ENCODE data around the gene PIGT.

Gene PIGT

DNA sequence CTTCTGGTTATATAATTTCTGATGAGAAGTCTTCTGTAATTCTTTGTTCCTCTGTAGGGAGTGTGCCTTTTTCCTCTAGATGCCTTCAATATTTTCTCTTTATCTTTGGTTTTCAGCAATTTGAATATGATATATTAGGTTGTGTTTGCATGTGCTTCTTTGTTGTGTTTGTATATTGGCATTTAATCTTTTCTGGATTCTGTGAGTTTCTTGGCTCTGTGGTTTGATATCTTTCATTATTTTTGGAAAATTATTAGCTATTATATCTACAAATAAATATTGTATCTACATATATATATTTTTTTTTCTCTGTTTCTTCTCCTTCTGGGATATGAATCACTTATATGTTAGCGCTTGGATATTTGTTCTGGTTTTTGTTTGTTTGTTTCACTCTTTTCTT lies 16.9 kb upstream of the PIGT start:
- DNase-seq (ENCODE audit: low read depth, low spot score): no peak
- H3K27ac ChIP-seq: no peak overlapping the region

DNA sequence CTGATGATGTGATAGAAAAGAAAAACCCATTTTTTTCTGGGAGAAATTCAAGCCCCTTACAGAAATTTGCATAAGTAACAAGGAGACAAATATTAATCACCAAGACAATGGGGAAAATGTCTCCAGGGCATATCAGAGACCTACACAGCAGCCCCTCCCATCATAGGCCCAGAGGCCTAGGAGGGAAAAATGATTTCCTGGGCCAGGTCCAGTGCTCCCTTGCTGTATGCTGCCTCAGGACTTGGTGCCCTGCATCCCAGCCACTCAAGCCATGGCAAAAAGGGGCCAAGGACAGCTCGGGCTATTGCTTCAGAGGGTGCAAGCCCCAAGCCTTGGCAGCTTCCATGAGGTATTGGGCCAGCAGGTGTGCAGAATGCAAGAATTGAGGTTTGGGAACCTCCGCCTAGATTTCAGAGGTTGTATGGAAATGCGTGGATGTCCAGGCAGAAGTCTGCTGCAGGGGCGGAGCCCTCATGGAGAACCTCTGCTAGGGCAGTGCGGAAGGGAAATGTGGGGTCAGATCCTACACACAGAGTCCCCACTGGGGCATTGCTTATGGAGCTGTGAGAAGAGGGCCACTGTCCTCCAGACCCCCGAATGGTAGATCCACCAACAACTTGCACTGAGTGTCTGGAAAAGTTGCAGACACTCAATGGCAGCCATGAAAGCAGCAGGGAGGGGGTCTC lies 15.5 kb upstream of the PIGT start:
- DNase-seq (ENCODE audit: low read depth, low spot score): no peak
- no peak overlapping the region for H3K27ac ChIP-seq

DNA sequence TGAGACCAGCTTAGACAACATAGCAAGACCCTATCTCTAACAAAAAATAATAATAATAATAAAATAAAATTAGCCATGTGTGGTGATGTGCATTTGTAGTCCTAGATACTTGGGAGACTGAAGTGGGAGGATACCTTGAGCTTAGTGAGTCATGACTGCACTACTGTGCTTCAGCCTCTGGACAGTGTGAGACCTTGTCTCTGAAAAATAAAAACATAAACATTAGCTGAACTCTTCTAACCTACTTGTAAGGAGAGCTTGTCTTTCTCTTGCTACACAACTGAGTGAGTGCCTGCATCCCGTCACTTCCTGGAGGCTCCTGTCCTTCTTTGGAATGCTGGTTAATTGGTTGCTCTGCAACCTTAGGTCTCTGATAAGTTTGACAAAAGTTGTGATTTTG lies 13.0 kb upstream of the PIGT start:
- DNase-seq (ENCODE audit: low read depth, low spot score): no peak
- H3K27ac ChIP-seq: no peak overlapping the region

DNA sequence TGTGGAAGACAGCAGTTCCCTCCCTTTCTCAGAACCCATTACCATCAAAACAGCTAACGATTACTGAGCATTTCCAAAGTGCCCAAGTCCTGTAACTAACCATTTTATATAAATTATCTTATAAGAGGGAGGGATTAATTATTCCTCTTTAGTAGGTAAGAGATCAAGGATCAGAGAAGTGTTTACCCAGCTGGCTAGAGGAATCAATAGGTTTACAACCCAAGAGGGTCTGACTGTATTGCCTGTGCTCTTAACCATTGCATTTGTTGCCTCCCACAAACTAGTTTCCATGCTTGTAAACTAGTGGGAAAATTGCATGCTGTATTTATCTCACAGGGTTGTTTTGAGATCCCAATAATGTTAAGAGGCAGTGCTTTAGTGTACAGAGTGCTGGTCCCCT lies 11.5 kb upstream of the PIGT start:
- DNase-seq (ENCODE audit: low read depth, low spot score): no peak
- no peak overlapping the region for H3K27ac ChIP-seq

DNA sequence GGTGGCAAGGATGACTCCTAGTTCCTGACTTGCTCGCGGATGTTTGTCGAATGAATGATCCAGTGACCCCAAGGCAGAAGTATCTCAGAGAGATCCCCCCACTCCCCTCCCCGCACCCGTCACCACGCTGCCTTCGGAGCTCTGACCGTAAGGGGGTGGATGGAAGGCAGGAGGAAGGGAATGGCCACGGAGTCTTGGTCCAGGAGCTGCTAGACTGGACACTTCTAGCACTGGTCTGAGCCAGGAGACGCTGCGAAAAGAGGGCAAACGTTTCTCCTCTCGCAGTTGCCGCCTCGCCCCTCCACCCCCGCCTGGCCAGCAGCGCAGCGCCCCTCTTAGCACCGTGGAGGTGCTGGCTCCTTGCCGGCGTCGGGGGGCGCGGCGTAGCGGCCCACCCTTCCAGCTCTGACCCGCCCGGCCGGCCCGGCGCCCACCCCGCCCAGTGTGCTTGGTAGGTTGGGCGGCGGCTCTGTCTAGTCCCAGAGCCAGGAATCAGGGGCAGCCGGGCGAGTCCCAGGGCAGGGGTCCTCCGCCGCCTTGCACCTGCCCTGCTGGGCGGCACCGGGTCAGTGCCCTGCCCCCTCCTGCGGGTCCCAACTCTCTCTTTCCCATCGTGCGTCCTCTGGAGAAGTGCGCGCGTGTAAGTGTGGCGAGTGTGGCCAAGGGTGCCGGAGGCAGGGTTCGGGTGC lies 10.2 kb upstream of the PIGT start:
- no peak for DNase-seq (ENCODE audit: low read depth, low spot score)
- H3K27ac ChIP-seq: peak overlapping the region; percentile 60

DNA sequence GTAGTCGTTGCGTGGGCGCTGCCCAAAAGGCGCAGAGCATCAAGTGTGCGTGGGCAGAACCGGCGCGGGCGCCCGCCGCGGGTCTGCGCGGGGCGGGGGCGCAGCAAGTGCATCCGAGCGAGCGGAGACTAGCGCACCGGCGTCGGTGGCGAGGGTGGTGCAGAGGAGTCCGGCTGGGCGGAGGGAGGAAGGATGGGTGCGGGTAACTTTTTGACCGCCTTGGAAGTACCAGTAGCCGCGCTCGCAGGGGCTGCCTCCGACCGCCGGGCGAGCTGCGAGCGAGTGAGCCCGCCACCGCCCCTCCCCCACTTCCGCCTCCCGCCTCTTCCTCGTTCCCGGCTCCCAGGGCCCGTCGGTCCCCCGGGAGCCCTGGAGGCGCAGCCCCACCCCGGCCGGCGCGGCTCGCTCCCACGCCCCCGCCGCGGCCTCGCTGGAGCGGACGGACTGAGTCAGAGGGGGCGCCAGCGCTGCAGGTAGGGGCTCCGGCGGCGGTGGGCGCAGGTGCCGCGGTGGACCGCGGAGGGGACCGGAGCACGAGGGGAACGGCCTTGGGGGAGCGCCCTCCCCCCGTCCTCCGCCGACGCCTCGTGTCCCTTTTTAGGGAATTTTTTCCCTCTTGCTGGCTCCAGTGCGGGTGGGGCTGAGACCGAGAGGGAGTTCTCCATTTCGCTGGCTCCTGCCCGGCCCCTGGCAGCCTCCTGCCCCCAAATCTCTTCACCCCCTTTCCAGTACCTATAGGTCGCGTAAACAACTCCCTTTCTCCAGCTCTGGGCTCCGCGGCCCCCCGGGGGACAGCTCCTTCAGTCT lies 9.5 kb upstream of the PIGT start:
- peak overlapping the region; percentile 60 for H3K27ac ChIP-seq
- DNase-seq (ENCODE audit: low read depth, low spot score): no peak

DNA sequence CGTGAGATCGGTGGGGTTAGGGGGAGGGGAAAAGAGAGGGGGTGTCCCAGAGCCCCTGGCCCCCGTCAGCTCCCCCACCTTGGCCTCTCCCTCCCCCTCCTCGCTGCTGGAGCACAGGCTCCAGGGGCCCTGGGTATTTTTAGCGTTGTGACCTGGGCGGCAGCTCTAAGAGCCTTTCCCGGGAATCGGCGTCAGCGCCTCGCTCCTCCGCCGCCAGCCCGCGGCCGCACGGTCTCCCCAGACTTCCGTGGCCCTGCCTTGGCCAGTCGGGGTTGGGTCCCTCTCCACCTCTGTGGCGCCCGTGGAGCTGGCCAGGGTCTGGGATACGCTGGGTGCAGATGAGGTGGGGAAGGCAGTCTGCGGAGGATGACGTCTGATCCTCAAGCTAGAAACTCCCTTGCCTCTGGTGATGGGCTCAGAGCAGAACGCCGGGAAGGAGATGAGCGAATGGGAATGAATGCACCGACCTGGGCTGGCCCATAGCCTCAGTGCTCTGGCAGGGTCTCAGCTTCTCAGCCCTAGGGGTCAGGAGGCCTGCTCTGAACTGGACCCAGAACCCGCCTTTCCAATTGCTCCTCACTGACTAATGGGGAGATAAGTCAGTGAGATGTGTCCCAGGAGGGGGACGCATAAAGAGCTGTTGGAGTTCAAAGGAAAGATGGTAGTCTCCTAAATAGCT lies 8.7 kb upstream of the PIGT start:
- DNase-seq (ENCODE audit: low read depth, low spot score): no peak

DNA sequence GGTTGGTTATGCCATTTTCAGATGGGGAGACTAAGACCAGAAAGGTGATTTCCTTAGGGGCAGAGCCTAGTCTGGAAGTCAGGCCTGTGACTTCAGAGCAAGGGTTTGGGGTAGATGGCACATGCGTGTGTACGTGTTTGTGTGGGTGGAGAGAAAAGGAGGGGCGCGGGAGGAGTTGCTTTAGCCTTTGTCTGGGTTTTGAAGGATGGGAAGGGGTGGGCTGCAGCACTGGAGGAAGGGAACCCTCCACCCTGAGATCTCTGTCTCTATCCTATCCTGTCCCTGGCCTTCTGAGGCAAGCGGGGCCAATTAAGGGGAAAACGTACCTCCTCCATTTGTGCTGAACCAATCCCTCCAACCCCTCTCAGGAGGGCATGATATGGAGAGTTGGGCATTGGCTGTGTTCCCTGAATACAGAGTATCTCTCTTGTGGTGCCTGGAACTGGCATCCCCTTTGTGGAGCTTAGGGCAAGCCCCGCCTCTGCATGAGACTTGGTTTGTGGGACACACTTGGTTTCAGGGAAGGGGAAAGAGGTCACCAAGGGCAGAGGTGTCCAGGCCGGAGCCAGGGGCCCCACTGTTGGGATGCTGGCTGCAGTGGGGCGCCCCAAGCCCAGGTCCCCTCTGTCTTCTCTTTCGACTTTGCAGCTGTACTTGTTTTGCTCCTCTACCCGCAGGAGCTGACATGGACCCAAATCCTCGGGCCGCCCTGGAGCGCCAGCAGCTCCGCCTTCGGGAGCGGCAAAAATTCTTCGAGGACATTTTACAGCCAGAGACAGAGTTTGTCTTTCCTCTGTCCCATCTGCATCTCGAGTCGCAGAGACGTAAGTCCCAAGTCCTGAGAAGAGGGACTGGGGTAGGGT lies 7.9 kb upstream of the PIGT start, which contains the start of gene DBNDD2:
DBNDD2 (plus strand) TSS at position 507 of the 863 bp plus-strand sequence; CDS start at position 686, 179 bp downstream.
- peak within 1 kb of the TSS; percentile 60 for H3K27ac ChIP-seq
- no peak for DNase-seq (ENCODE audit: low read depth, low spot score)

More for the DNA sequence above, 8.7 kb upstream of the PIGT start:
- H3K27ac ChIP-seq: peak overlapping the region; percentile 60

DNA sequence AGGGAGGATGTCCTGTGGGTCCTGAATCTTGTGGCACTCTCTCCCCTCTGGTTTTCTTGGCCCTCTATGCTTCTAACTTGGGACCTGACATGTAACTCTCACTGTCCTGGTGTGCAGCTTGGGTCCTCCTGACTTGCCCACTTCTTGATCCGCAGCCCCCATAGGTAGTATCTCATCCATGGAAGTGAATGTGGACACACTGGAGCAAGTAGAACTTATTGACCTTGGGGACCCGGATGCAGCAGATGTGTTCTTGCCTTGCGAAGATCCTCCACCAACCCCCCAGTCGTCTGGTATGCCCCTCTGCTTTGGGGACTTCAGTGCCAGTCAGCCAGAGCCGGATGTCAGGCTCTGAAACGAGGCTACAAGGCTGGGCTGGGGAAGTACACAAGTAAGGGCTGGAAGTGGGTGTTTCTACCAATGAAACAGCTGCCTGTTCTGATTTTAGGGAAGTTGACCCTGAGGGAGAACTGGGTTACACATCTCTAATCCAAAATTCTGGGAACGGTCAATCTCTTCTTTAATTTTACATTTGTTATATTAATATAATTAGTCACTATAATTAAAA lies 7.2 kb upstream of the PIGT start:
- no peak for DNase-seq (ENCODE audit: low read depth, low spot score)
- no peak overlapping the region for H3K27ac ChIP-seq

DNA sequence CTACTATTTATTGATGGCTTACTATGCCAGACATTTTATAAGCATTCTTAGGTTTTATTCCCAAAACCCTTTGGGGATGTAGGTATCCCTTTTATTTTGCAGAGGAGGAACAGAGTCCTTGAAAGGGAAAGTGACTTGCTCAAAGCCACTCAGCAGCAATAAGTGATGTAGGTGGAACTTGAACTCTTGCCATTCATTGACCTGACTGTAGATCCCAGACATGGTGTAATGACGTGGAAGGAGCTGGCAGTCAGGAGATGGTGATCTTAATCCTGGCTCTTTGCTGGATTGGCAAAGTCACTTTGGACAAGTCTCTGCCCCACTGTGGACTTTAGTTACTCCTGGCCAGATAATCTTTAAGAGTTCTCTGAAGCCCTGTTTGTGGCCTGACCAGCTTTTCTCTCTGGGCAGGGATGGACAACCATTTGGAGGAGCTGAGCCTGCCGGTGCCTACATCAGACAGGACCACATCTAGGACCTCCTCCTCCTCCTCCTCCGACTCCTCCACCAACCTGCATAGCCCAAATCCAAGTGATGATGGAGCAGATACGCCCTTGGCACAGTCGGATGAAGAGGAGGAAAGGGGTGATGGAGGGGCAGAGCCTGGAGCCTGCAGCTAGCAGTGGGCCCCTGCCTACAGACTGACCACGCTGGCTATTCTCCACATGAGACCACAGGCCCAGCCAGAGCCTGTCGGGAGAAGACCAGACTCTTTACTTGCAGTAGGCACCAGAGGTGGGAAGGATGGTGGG lies 6.2 kb upstream of the PIGT start:
- no peak overlapping the region for H3K27ac ChIP-seq
- DNase-seq (ENCODE audit: low read depth, low spot score): no peak

DNA sequence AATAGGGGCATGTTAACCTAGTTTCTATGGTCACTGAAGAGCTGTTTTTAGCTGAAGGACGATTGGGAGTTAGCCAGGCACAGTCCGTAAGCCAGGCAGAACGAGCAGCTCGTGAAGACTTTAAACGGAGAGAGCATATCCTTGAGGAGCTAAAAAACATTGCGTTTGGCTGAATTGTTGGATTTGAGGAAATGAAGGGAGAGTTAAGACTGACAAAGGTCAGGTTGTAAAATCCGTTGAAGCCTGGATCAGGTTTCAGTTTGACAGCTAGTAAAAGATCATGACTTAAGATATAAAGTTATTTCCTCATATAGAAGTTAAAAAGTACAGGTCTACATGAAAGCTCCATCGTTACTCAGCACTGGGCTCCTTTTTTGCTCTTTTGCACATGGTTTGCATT lies 5.1 kb upstream of the PIGT start:
- H3K27ac ChIP-seq: no peak overlapping the region
- DNase-seq (ENCODE audit: low read depth, low spot score): no peak

DNA sequence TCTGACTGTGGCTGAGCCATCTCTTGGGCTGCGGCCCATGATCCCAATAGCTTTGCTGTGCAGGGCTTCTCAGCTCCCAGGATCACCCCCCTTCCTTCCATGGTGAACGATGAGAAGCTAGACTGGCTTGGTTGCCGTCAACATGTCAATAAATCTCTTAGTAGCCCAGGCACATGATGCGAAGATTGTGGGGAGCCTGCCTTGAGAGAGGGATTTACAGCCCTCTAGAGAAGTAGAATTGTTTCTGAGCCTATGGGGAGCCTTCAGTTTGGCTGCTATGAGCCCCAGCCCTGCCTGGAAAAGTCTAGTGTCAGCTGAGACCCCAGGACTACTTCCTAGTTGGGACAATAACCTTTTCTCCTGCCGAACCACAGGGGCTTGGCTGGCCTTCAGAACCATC lies 3.3 kb upstream of the PIGT start:
- no peak for DNase-seq (ENCODE audit: low read depth, low spot score)
- H3K27ac ChIP-seq: no peak overlapping the region

DNA sequence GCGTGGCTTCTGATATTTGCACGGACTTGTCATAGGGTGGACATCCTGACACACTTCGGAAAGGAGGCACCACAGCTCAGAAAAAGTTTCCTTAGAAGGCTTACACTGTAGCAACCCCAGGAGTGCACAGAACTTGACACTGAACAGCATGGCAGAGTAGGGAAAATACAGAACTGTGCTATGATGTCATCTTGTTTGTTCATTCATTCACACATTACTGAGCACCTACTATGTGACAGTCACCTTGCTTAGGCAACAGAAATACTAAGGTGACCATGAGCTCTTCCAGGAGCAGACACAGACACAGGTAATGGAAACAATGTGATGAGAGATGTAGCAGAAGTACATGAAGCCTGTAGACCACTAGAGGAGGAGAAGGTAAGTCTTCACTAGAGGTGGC lies 2.5 kb upstream of the PIGT start:
- H3K27ac ChIP-seq: no peak overlapping the region
- no peak for DNase-seq (ENCODE audit: low read depth, low spot score)

DNA sequence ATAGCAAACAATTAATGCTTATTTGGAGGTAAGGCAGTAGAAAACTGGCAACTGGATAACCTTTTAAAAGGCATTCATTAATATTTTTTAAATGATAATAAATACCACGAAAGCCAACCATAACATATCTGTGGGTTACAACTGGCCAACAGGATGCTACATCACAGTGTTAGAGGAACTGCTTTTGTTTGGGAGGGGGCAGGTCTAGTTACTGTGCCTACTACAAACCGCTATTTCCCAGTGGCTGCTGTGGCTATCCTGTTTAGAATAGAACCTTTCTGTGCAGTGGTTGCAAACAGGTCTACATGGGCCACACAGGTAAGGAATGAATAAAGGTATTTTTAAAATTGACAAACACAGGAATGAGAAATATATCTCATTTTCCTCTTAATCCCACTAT lies 976 bp downstream of the PIGT start:
- H3K27ac ChIP-seq: no peak overlapping the region
- DNase-seq (ENCODE audit: low read depth, low spot score): no peak

DNA sequence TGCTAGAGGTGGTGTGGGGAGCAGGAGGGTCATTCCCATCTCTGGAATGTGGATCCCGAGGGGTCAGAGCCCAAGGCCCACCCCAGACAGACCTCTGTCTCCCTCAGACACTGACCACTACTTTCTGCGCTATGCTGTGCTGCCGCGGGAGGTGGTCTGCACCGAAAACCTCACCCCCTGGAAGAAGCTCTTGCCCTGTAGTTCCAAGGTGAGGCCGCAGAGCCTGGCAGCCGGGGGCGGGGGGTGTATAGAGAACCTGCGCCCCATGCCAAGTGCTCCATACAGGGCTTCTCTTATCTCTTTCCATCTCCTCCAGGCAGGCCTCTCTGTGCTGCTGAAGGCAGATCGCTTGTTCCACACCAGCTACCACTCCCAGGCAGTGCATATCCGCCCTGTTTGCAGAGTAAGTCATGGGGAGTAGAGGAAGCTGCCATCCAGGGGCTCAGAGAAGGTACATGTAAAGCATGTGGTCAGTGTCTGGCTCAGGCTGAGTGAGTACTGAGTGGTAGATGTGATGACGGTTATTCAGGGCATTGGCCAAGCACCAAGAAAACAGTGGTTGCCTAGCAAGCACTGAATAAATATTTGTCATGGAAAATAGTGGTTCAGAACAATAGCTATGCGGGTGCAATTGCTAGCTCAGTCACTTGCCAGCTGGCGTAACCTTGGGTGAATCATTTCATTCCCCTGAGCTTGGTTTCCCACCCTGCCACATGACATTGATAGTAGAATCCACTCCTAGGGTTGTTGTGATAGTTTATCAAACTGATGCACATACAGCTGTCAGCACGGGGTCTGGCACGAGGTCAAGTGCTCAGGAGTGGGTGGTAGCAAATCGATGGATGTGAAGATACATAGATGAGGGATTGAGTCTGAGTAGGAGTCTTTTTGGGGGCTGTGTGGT lies 3.5 kb downstream of the PIGT start:
- peak overlapping the region; percentile 77 for H3K27ac ChIP-seq
- DNase-seq (ENCODE audit: low read depth, low spot score): peak; percentile 98

DNA sequence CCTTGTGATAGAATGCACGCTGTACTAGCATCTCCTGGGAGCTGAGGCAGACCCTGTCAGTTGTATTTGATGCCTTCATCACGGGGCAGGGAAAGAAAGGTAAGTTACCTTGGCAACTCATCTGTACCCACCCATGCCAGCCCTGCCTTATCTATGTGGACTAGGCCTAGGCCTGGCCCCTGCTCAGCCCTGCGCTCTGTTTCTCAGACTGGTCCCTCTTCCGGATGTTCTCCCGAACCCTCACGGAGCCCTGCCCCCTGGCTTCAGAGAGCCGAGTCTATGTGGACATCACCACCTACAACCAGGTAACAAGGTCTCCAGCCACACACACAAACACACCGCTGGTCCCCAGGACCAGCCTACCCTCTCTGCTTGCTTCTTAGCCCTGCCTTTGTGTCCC lies 4.2 kb downstream of the PIGT start:
- DNase-seq (ENCODE audit: low read depth, low spot score): no peak
- H3K27ac ChIP-seq: peak overlapping the region; percentile 77

DNA sequence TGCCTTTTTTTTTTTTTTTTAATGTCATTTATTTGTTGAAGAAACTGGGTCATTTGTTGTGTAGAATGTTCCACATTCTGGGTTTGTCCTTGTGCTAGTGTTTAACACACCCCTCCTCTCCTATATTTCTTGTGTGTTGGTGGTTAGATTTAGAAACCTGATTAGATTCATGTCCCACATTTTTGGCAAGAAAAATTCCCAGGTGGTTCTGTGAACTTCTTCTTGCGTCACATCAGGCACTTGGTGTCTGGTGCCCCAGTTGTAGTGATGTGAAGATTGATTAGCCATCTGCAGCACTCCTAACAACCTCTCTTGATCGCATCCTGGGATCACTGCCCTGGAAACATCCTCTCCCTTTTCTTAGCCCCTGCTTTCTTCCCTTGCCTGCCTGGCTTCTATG lies 7.8 kb downstream of the PIGT start:
- DNase-seq (ENCODE audit: low read depth, low spot score): no peak
- no peak overlapping the region for H3K27ac ChIP-seq

DNA sequence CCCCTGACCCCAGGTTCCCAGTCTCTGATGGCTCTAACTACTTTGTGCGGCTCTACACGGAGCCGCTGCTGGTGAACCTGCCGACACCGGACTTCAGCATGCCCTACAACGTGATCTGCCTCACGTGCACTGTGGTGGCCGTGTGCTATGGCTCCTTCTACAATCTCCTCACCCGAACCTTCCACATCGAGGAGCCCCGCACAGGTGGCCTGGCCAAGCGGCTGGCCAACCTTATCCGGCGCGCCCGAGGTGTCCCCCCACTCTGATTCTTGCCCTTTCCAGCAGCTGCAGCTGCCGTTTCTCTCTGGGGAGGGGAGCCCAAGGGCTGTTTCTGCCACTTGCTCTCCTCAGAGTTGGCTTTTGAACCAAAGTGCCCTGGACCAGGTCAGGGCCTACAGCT lies 9.6 kb downstream of the PIGT start:
- H3K27ac ChIP-seq: no peak overlapping the region
- DNase-seq (ENCODE audit: low read depth, low spot score): no peak
